SK-N-SH (cell line): ENCODE results near the gene KBTBD8. TPM values are rescaled to one million over a fixed set of nuclear protein-coding genes. Genes with fewer than 3 reads are reported as not detected.

Experiments
- CTCF ChIA-PET: fragments of 300-600, 350-600 bp; formaldehyde crosslinking; extraction: SDS; loops from one replicate; lab custom pipeline; 2021; lab: Yijun Ruan, JAX
- POLR2A ChIA-PET: fragments of 350-600 bp; sonication (Branson Sonifier 250); formaldehyde crosslinking; extraction: SDS; loops from one replicate; lab custom pipeline; 2020; ENCODE audit warnings: antibody characterized with exemption, inconsistent platforms; lab: Yijun Ruan, JAX
- DNase-seq: peaks from one replicate; pipeline ENCODE4 v3.0.0; 2012
- H2AFZ ChIP-seq: fragments of 200-600 bp; sonication (generic); 2 replicates; pipeline ENCODE4 v1.8.1; 2016; ENCODE audit warnings: antibody characterized with exemption, mild to moderate bottlenecking, low read depth
- H3F3A ChIP-seq: fragments of 200-600 bp; sonication (generic); replicated peaks from 2 replicates; pipeline ENCODE3; 2016; ENCODE audit warnings: antibody characterized with exemption, mild to moderate bottlenecking; ENCODE audit not compliant: insufficient read depth
- H3K27ac ChIP-seq, 2 experiments: fragments of 200-500 bp in 1 of 2; fragments of 200-600 bp in 1 of 2; sonication (Bioruptor generic) in 1 of 2; sonication (generic), shearing (Covaris generic) in 1 of 2; 2 replicates each; pipeline versions ENCODE4 v1.5.1 to v1.6.1; 2014 to 2016; ENCODE audit warnings: low read depth in 2 of 2, inconsistent platforms in 1 of 2, low read length in 1 of 2, mild to moderate bottlenecking in 1 of 2, mixed read lengths in 1 of 2
- H3K27me3 ChIP-seq: fragments of 200-600 bp; sonication (generic), shearing (Covaris generic); 2 replicates; pipeline ENCODE4 v1.6.1; 2016; ENCODE audit warnings: mixed run types; ENCODE audit not compliant: insufficient read depth
- H3K36me3 ChIP-seq, 2 experiments: fragments of 200-500 bp in 1 of 2; fragments of 200-600 bp in 1 of 2; sonication (Bioruptor generic) in 1 of 2; sonication (generic) in 1 of 2; replicated peaks in 1 of 2; 2 replicates each; pipeline versions ENCODE3 to v1.5.1; 2014 to 2016; ENCODE audit warnings: low read length in 1 of 2, mild to moderate bottlenecking in 1 of 2; ENCODE audit not compliant: insufficient read depth in 2 of 2, control insufficient read depth in 1 of 2
- H3K4me1 ChIP-seq, 2 experiments: fragments of 200-500 bp in 1 of 2; fragments of 200-600 bp in 1 of 2; sonication (Bioruptor generic) in 1 of 2; sonication (generic), shearing (Covaris generic) in 1 of 2; 2 replicates each; pipeline versions ENCODE4 v1.5.1 to v1.6.1; 2014 to 2016; ENCODE audit warnings: low read depth in 1 of 2, low read length in 1 of 2, mixed run types in 1 of 2; ENCODE audit not compliant: insufficient read depth in 2 of 2, control insufficient read depth in 1 of 2
- H3K4me2 ChIP-seq: fragments of 200-600 bp; sonication (generic), shearing (Covaris generic); 2 replicates; pipeline ENCODE4 v1.6.1; 2017; ENCODE audit warnings: mixed run types
- H3K4me3 ChIP-seq, 2 experiments: fragments of 200-500 bp in 1 of 2; fragments of 200-600 bp in 1 of 2; sonication (Bioruptor generic) in 1 of 2; sonication (generic), shearing (Covaris generic) in 1 of 2; 2 replicates each; pipeline versions ENCODE4 v1.5.1 to v1.8.1; 2014 to 2016; ENCODE audit warnings: low read depth in 2 of 2, inconsistent platforms in 1 of 2, low read length in 1 of 2, mild to moderate bottlenecking in 1 of 2, mixed read lengths in 1 of 2, moderate library complexity in 1 of 2
- H3K79me2 ChIP-seq: fragments of 200-600 bp; sonication (generic); 2 replicates; pipeline ENCODE4 v1.8.1; 2017; ENCODE audit warnings: mild to moderate bottlenecking; ENCODE audit not compliant: insufficient read depth
- H3K9ac ChIP-seq: fragments of 200-600 bp; sonication (generic); 2 replicates; pipeline ENCODE4 v1.6.1; 2017; ENCODE audit warnings: mixed run types
- H3K9me2 ChIP-seq: fragments of 200-600 bp; sonication (generic); 2 replicates; pipeline ENCODE4 v1.6.1; 2017; ENCODE audit warnings: mixed run types
- H3K9me3 ChIP-seq: fragments of 200-600 bp; sonication (generic); 2 replicates; pipeline ENCODE4 v1.6.1; 2017; ENCODE audit warnings: mixed run types, mild to moderate bottlenecking, moderate library complexity
- H4K20me1 ChIP-seq: fragments of 200-600 bp; sonication (generic); 2 replicates; pipeline ENCODE4 v1.6.1; 2017; ENCODE audit warnings: mild to moderate bottlenecking, mixed run types; ENCODE audit not compliant: insufficient read depth
- ELF1 ChIP-seq: IDR thresholded peaks from 2 replicates; pipeline ENCODE4 v1.4.0; 2012
- GABPA ChIP-seq: IDR thresholded peaks from 2 replicates; pipeline ENCODE4 v1.4.0; 2012; ENCODE audit warnings: low read depth, mild to moderate bottlenecking
- GATA2 ChIP-seq: sonication (generic); formaldehyde crosslinking; IDR thresholded peaks from 2 replicates; pipeline ENCODE4 v1.5.0; 2020; ENCODE audit warnings: mild to moderate bottlenecking, missing genetic modification reagents
- NFIC ChIP-seq: IDR thresholded peaks from 2 replicates; pipeline ENCODE4 v1.4.0; 2012; ENCODE audit warnings: borderline replicate concordance
- RCOR1 ChIP-seq: fragments of 150-350 bp; IDR thresholded peaks from 2 replicates; pipeline ENCODE4 v1.6.1; 2017; ENCODE audit warnings: antibody characterized with exemption, low read length
- YY1 ChIP-seq: IDR thresholded peaks from 2 replicates; pipeline ENCODE4 v1.4.0; 2012; ENCODE audit warnings: low read depth, mild to moderate bottlenecking
- WGBS: methylation state at CpG from one replicate; pipeline ENCODE4 v1.1.6; 2017; ENCODE audit warnings: low lambda C conversion rate; 5-methylcytosine and 5-hydroxymethylcytosine counted together
- polyA plus RNA-seq, 3 experiments: library from polyadenylated mRNA; depleted of rRNA; stranded (reverse); fragments of >200 nt; gene quantifications; 2 replicates each; pipeline ENCODE4 v1.2.3, GENCODE V29; 2012
- TF ChIP-seq, protein P1 (sequence below): IDR thresholded peaks from 2 replicates; pipeline ENCODE4 v1.6.1; 2012; ENCODE audit warnings: mild to moderate bottlenecking, low read depth, low read length, moderate library complexity
- TF ChIP-seq, protein P2 (sequence below): fragments of 150-350 bp; IDR thresholded peaks from 2 replicates; pipeline ENCODE4 v1.6.1; 2017; ENCODE audit warnings: antibody characterized with exemption, low read length, low read depth, borderline replicate concordance
- TF ChIP-seq, protein P3 (sequence below): IDR thresholded peaks from 2 replicates; pipeline ENCODE4 v1.4.0; 2012; ENCODE audit warnings: low read depth, borderline replicate concordance
- TF ChIP-seq, protein P4 (sequence below): IDR thresholded peaks from 2 replicates; pipeline ENCODE4; 2012

KBTBD8 gene
- polyA plus RNA-seq, 1 of the 3 experiments (the other 2 are of a cell fraction) = 0.36 TPM

DNA sequence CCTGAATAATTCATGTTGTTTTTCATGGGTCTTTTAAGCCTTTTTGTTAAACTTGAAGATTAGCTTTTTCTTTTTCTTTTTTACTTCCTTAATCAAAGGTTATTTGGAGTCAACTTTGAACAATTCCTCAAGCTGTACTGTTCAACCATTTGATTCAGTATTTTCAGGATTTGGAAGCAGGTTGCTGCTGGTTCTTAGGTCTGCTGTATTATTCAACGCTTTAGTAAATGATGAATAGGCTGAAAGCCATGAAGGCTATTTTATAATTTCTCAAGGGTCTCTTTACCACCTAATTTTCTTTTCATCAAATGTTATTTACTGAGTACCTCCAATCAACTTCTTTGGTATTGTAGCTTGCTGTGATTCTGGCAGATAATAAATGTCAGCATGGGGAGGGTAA lies 45.8 kb upstream of the KBTBD8 start:
- TF ChIP-seq YY1 (no peak), ELF1 (no peak), GATA2 (CRISPR knock-in tag) (no peak), GABPA (no peak), NFIC (no peak), RCOR1 (no peak)
- TF ChIP-seq, protein P1, sequence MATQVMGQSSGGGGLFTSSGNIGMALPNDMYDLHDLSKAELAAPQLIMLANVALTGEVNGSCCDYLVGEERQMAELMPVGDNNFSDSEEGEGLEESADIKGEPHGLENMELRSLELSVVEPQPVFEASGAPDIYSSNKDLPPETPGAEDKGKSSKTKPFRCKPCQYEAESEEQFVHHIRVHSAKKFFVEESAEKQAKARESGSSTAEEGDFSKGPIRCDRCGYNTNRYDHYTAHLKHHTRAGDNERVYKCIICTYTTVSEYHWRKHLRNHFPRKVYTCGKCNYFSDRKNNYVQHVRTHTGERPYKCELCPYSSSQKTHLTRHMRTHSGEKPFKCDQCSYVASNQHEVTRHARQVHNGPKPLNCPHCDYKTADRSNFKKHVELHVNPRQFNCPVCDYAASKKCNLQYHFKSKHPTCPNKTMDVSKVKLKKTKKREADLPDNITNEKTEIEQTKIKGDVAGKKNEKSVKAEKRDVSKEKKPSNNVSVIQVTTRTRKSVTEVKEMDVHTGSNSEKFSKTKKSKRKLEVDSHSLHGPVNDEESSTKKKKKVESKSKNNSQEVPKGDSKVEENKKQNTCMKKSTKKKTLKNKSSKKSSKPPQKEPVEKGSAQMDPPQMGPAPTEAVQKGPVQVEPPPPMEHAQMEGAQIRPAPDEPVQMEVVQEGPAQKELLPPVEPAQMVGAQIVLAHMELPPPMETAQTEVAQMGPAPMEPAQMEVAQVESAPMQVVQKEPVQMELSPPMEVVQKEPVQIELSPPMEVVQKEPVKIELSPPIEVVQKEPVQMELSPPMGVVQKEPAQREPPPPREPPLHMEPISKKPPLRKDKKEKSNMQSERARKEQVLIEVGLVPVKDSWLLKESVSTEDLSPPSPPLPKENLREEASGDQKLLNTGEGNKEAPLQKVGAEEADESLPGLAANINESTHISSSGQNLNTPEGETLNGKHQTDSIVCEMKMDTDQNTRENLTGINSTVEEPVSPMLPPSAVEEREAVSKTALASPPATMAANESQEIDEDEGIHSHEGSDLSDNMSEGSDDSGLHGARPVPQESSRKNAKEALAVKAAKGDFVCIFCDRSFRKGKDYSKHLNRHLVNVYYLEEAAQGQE = no peak
- TF ChIP-seq, protein P2, sequence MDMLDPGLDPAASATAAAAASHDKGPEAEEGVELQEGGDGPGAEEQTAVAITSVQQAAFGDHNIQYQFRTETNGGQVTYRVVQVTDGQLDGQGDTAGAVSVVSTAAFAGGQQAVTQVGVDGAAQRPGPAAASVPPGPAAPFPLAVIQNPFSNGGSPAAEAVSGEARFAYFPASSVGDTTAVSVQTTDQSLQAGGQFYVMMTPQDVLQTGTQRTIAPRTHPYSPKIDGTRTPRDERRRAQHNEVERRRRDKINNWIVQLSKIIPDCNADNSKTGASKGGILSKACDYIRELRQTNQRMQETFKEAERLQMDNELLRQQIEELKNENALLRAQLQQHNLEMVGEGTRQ = no peak
- TF ChIP-seq, protein P3, sequence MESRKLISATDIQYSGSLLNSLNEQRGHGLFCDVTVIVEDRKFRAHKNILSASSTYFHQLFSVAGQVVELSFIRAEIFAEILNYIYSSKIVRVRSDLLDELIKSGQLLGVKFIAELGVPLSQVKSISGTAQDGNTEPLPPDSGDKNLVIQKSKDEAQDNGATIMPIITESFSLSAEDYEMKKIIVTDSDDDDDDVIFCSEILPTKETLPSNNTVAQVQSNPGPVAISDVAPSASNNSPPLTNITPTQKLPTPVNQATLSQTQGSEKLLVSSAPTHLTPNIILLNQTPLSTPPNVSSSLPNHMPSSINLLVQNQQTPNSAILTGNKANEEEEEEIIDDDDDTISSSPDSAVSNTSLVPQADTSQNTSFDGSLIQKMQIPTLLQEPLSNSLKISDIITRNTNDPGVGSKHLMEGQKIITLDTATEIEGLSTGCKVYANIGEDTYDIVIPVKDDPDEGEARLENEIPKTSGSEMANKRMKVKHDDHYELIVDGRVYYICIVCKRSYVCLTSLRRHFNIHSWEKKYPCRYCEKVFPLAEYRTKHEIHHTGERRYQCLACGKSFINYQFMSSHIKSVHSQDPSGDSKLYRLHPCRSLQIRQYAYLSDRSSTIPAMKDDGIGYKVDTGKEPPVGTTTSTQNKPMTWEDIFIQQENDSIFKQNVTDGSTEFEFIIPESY = no peak
- TF ChIP-seq, protein P4, sequence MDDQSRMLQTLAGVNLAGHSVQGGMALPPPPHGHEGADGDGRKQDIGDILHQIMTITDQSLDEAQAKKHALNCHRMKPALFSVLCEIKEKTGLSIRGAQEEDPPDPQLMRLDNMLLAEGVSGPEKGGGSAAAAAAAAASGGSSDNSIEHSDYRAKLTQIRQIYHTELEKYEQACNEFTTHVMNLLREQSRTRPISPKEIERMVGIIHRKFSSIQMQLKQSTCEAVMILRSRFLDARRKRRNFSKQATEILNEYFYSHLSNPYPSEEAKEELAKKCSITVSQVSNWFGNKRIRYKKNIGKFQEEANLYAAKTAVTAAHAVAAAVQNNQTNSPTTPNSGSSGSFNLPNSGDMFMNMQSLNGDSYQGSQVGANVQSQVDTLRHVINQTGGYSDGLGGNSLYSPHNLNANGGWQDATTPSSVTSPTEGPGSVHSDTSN = no peak
- TF ChIP-seq, all 33 proteins: peak for 0
- no peaks in the 10 kb centered on the region for H3K9me2 ChIP-seq
- H3K79me2 ChIP-seq = no peaks in the 10 kb centered on the region
- CTCF ChIA-PET = interaction anchor here (2.6 to 5.3 kb wide), 2 partner anchors 14 to 19 kb away, joined by 13 to 19 read pairs; no protein-coding TSS in a partner anchor
- POLR2A ChIA-PET = no interaction called here
- H3K9ac ChIP-seq = no peak overlapping the region
- H3K27ac ChIP-seq = no peak overlapping the region
- no peak for DNase-seq
- no peak overlapping the region for H3K4me3 ChIP-seq
- WGBS = 6% methylated on average over 1 of the region's 1 CpG
- no peaks in the 10 kb centered on the region for H3F3A ChIP-seq
- H4K20me1 ChIP-seq = no peaks in the 10 kb centered on the region
- no peaks in the 10 kb centered on the region for H3K9me3 ChIP-seq
- H3K27me3 ChIP-seq = no peaks in the 10 kb centered on the region
- H3K4me1 ChIP-seq = no peaks in the 10 kb centered on the region
- no peak overlapping the region for H2AFZ ChIP-seq
- no peak overlapping the region for H3K4me2 ChIP-seq
- no peaks in the 10 kb centered on the region for H3K36me3 ChIP-seq
